ENCODE data around the gene PRR13. TPM values are rescaled to one million over a fixed set of nuclear protein-coding genes. Genes with fewer than 3 reads are reported as not detected.

Gene PRR13
- total and polyA plus RNA-seq, 7 donors, result 46.7 to 955 (median 68.1) TPM

GRCh38 chr12:53461059-53461458 is 19.5 kb downstream of the PRR13 start:
- H3K4me1 ChIP-seq, result peaks cover 0 to 12% (median 10%) of the 10 kb centered on the region in 4 donors
- TF ChIP-seq POLR2AphosphoS5 (IDR thresholded peaks at IDR 0.05) (no peak), EP300 (IDR thresholded peaks at IDR 0.05) (no peak), POLR2A (IDR thresholded peaks at IDR 0.05) (no peak)
- TF ChIP-seq, protein P1, sequence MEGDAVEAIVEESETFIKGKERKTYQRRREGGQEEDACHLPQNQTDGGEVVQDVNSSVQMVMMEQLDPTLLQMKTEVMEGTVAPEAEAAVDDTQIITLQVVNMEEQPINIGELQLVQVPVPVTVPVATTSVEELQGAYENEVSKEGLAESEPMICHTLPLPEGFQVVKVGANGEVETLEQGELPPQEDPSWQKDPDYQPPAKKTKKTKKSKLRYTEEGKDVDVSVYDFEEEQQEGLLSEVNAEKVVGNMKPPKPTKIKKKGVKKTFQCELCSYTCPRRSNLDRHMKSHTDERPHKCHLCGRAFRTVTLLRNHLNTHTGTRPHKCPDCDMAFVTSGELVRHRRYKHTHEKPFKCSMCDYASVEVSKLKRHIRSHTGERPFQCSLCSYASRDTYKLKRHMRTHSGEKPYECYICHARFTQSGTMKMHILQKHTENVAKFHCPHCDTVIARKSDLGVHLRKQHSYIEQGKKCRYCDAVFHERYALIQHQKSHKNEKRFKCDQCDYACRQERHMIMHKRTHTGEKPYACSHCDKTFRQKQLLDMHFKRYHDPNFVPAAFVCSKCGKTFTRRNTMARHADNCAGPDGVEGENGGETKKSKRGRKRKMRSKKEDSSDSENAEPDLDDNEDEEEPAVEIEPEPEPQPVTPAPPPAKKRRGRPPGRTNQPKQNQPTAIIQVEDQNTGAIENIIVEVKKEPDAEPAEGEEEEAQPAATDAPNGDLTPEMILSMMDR (IDR thresholded peaks at IDR 0.05), result no peak
- peaks cover 84 to 100% (median 100%) of the 10 kb centered on the region in 4 donors for H3K36me3 ChIP-seq
- intact Hi-C loops (cut with DNase I), result no loop called here
- WGBS, 2 donors, result 90 to 91% methylated on average over 3 of the region's 3 CpGs
- peak overlapping the region in 1 of 4 donors; percentile 51 for H3K27ac ChIP-seq
- no peak for DNase-seq
- H3K4me3 ChIP-seq, result no peak overlapping the region
- no peaks in the 10 kb centered on the region for H3K9me3 ChIP-seq
- no peaks in the 10 kb centered on the region for H3K27me3 ChIP-seq

DNA sequence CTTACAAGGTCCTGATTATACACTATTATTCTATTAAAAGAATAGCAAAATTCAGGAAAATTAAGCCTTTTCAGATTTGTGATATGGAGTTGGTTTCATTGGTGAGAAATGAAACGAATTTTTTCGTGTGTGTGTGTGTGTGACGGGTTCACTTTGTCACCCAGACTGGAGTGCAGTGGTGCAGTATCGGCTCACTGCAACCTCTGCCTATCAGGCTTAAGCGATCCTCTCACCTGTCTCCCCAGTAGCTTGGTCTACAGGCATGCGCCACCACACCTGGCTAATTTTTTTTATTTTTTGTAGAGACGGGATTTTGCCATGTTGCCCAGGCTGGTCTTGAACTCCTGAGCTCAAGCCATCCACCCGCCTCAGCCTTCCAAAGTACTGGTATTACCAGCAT is 20.1 kb downstream of the PRR13 start:
- Histone ChIP-seq H3K4me3 (no peak overlapping the region), H3K9me3 (no peaks in the 10 kb centered on the region), H3K36me3 (peaks cover 86 to 100% (median 100%) of the 10 kb centered on the region in 4 donors), H3K4me1 (peaks cover 0 to 15% (median 10%) of the 10 kb centered on the region in 4 donors), H3K27me3 (no peaks in the 10 kb centered on the region), H3K27ac (peak overlapping the region in 1 of 4 donors; percentile 51)
- DNase-seq, result no peak
- WGBS, 2 donors, result 86 to 92% methylated on average over 8 of the region's 8 CpGs
- intact Hi-C loops (cut with DNase I), result no loop called here
- no peak for TF ChIP-seq POLR2A (IDR thresholded peaks at IDR 0.05)
- TF ChIP-seq POLR2AphosphoS5 (IDR thresholded peaks at IDR 0.05), result no peak
- TF ChIP-seq, protein P1 (IDR thresholded peaks at IDR 0.05), result no peak
- no peak for TF ChIP-seq EP300 (IDR thresholded peaks at IDR 0.05)

- no peaks in the 10 kb centered on the region for H3K27me3 ChIP-seq
- H3K27ac ChIP-seq, result no peak overlapping the region
- no peak for TF ChIP-seq EP300 (IDR thresholded peaks at IDR 0.05)
- no peak for TF ChIP-seq POLR2AphosphoS5 (IDR thresholded peaks at IDR 0.05)
- TF ChIP-seq, protein P1 (IDR thresholded peaks at IDR 0.05), result no peak
- no peak overlapping the region for H3K4me3 ChIP-seq
- peaks cover 0 to 15% (median 10%) of the 10 kb centered on the region in 4 donors for H3K4me1 ChIP-seq
- 72 to 80% methylated on average over 3 of the region's 3 CpGs for WGBS, 2 donors
- intact Hi-C loops (cut with DNase I), result no loop called here
- no peak for DNase-seq
- no peaks in the 10 kb centered on the region for H3K9me3 ChIP-seq
- H3K36me3 ChIP-seq, result peaks cover 86 to 100% (median 100%) of the 10 kb centered on the region in 4 donors
These were observed 21.4 kb downstream of the PRR13 start for GRCh38 chr12:53462935-53463334.

DNA sequence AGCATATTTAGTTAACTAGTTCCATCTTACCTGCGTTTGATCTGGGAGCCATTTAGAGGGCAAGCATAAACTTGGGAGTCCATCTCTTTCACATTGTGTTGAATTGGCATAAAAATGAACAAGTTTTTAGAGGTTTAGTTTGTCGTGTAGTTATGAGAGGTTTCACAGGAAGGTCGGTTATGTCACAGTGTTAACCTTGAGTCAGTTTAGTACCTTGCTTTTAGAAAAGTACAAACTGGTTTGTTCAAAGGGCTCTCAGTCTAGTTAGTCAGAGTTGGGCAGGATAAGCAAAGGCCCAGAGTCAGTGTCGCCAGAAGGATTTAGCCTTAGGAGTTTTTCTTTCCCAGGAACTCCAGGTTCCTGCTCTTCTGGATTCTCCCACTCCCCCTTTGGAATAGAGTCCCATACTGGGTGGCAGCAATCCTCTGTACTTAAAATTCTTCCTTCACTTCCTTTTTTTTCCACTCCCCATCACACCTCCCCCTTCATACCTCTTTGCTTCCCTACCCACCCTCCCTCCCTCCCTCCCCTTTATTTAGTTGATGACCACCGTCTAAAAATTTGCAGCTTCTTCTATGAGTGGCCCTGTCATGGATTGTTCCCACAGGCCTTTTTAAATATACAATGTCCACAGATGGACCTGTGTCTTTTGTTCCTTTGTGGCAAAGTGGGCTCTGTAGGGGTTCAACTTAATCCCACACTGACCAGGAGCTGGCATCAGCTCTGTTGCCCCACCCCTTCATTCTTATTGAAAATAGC is 22.4 kb downstream of the PRR13 start:
- H3K27me3 ChIP-seq, result no peaks in the 10 kb centered on the region
- intact Hi-C loops (cut with DNase I), result no loop called here
- no peak overlapping the region for H3K4me3 ChIP-seq
- H3K27ac ChIP-seq, result peak overlapping the region in 1 of 4 donors; percentile 5
- TF ChIP-seq, protein P1 (IDR thresholded peaks at IDR 0.05), result no peak
- no peak for TF ChIP-seq POLR2AphosphoS5 (IDR thresholded peaks at IDR 0.05)
- TF ChIP-seq EP300 (IDR thresholded peaks at IDR 0.05), result no peak
- TF ChIP-seq POLR2A (IDR thresholded peaks at IDR 0.05), result no peak
- no peak for DNase-seq
- no peaks in the 10 kb centered on the region for H3K9me3 ChIP-seq
- WGBS, 2 donors, result 56 to 69% methylated on average over 5 of the region's 5 CpGs
- H3K4me1 ChIP-seq, result peaks cover 0 to 15% (median 10%) of the 10 kb centered on the region in 4 donors
- H3K36me3 ChIP-seq, result peaks cover 86 to 100% (median 99%) of the 10 kb centered on the region in 4 donors
